Measurements from ENCODE around the gene CC2D1A.
"Not testable (repeated sequence)": the region's sequence is repeated elsewhere in the genome, so short reads cannot be mapped to it uniquely, and the experiment has no call there.

CC2D1A gene

GRCh38 chr19:13961826-13962698 lies 56.1 kb downstream of the CC2D1A start:
- DNase-seq (ENCODE audit: low read depth, low spot score) = peak; percentile 52

DNA sequence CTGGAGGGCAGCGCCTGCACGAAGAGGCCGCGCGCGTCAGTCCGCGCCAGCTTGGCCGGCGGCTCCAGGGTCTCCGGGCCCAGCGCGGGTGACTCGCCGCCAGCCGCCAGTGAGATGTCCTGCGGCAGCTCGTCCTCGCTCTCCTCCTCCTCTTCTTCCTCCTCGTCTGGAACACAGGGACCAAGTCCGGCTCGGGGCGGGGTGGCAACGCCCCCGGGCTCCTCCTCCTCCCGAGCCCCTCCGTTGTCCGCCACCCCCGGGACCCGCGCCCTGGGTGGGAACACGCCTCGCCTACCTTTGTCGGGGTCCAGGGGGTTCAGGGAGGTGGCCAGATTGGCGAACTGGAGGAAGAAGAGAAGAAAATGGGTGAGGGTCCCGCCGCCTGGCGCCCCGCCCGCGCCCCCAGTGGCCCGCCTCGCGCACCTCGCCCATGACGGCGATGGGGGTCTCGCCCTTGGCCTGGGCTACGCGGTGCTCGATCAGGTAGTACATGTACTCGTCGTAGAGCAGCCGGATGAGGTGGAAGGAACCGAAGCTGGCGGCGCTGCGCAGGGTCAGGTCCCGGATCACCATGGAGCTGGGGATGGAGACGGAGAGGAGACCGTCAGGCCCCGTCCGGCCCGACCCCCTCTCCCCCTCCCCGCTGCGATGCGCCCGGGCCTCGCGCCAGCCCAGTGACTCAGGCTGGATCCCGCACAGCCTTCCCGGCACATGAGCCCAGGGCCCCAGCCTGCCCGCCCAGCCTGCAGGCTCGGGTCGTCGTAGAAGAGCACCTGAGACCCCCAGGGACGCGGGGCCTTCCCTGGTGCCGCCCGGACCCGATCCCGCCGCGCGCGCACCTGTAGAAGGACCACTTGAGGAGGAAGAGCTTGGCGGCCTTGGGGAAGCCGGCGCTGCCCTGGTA lies 57.0 kb downstream of the CC2D1A start:
- peak; percentile 60 for DNase-seq (ENCODE audit: low read depth, low spot score)

DNA sequence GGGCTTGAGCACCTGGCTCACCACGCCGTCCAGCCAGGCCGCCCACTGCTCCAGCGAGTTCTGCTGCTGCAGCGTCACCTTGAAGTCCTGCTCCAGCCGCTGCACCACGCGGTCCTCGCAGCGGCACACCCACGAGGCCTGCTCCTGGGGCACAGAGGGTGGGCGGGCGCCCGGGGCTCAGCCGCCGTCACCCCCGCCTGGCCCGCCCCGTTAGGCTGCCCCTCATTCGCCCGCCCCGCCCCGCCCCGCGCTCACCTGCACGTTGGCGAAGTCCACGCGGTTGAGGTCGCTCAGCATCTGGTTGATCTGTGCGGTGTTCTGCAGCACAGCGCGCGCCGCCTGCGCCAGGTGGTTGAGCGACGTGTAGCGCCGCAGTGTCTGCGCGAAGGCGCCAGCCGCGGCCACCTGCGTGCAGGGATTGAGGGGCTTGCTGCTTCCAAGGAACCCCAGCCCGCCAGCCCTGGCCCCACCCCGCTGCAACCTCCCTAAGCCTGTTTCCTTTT lies 57.7 kb downstream of the CC2D1A start:
- no peak for DNase-seq (ENCODE audit: low read depth, low spot score)

DNA sequence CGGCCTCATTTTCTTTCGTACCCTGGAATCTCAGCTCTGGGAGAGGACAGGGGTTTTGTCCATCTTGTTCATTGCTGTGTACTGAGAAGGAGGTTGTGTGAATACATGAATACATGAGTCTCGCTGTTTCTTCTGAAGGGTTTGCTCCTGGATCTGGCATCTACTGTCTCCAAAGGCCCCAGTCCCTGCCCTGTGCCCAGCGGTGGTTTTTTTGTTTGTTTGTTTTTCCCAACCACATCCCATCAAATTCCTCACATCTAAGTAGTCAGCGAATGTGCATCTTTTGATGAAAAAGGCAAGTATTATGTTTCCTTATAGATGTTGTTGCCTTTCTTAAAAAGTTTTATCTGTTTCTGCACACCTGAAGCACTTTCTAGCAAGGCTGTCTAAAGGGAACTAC lies 58.8 kb downstream of the CC2D1A start:
- no peak for DNase-seq (ENCODE audit: low read depth, low spot score)

DNA sequence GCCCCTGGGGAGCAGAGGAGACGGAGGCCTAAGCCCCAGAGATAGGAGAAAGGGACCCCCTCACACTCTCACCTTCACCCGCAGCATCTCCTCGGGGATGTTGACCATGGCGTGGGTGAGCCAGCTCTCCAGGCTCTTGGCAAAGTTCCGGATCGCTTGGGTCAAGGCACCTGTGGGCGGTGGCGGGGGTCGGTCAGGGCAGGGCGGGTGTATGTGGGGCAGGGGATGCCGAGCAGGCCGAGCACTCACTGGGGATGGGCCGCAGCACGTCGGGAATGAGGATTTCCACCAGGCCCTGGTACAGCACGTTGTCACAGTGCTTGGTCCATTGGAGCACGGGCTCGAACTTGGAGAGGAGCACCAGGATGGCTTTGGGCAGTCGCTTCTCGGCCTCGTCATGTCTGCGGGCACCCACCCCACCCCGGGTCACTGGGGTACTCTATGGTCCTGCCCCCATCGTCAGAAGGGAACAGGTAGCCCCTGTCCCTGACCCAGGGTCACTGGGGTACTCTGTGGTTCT lies 59.4 kb downstream of the CC2D1A start:
- no peak for DNase-seq (ENCODE audit: low read depth, low spot score)

DNA sequence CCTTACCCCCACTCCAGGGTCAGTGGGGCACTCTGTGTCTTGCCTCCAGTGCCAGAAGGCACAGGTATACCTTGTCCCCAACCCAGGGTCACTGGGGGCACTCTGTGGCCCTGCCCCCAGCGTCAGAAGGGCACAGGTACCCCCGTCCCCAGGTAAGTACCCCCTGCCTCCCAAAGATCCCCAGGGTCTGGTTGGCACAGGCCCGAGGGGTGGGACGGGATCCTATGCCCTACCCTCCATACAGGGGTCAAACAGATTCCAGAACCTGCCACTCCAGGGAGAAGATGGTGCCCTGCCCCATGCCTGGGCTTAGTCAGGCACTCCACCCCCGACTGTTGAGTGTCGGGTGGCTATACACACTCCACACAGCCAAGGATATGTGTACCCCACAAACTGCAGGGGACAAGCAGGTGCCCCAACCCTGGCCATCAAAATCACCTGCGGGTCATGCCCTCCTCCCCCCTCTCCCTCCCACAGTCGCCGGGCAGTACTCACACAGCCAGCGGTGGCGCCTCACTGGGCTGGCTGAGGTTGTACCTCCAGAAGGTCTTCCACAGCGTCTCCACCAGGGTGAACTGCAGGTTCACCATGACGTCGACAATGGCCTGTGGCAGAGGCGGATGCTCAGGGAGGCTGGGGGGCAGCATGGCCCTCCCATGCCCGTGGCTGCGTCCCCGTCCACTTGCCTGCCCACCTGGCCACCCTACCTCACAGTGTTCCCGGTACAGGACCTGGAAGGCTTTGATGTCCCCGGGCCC lies 60.1 kb downstream of the CC2D1A start:
- DNase-seq (ENCODE audit: low read depth, low spot score) = no peak

DNA sequence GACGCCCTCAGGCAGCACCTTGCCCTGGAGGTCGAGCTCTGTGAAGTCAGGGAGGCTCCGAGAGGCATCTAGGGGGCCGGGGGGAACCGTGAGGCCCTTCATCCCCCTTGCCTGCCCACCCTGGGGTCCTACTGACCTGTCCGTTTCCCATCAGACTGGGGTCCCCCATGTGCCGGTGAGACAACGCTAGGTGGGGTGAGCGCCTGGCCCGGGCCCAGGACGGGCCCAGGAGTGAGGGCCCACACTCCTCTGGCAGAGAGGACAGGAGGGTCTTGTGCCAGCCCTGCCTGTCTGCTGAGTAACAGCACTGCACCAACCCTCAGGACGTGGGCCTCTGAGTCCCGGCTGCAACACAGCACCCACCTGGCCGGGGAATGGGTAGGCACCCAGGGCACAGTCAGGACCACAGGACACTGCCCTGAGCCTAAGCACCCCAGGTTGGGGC lies 60.7 kb downstream of the CC2D1A start:
- DNase-seq (ENCODE audit: low read depth, low spot score) = no peak

GRCh38 chr19:13967206-13967605 lies 61.2 kb downstream of the CC2D1A start:
- not testable (repeated sequence) for DNase-seq (ENCODE audit: low read depth, low spot score)

DNA sequence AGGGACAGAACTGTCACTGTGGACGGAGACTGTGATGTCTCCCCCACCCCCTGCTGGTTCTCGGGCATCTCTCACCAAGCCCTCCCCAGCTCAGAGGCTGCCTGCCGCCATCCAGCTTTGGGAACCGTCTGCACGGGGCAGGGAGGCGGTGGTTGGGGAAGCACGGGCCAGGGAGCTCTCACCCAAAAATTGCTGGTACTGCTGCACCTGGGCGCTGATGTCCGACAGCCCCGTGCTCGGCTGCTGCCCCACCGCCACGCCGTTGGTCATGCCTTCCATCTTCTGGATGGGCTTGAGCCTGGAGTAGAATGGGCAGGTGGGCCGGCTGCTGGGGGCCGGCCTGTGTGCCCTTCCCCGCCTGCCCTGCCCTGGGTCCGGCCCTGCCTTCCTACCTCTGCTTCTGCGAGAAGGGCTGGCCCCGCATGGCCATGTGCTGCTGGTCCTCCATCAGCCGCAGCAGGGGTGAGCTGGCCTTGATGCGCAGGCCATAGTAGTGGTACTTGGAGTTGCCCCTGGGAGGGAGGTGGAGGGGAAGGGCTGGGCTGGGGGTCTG lies 62.5 kb downstream of the CC2D1A start:
- no peak for DNase-seq (ENCODE audit: low read depth, low spot score)

DNA sequence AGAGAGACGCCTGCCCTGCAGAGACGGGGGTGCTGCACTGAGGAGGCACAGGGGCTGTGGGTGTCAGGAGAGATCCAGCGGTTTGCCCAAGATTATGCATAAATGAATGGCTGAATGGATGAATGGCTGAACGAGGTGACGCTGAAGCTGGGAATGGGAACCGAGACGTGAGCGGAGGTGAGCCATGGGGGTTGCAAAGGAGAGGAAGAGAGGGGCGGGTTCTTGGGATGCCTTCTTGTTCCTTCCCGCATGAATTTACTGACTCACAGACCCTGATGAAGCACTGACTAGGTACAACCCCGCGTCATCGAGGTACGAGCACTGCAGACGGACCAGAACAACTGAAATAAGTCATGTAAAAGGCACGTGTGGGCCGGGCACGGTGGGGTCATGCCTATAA lies 63.0 kb downstream of the CC2D1A start:
- DNase-seq (ENCODE audit: low read depth, low spot score) = no peak

- no peak for DNase-seq (ENCODE audit: low read depth, low spot score)
These were observed 63.9 kb downstream of the CC2D1A start for GRCh38 chr19:13969897-13970296.

DNA sequence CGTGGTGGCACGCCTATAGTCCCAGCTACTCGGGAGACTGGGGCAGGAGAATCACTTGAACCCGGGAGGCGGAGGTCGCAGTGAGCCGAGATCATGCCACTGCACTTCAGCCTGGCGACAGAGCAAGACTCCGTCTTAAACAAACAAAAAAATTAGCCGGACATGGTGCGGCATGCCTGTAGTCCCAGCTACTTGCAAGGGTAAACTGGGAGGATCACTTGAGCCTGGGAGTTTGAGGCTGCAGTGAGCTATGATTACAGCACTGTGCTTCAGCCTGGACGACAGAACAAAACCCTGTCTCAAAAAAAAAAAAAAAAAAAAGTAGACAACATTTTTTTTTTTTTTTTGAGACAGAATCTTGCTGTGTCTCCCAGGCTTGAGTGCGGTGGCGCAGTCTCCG lies 65.9 kb downstream of the CC2D1A start:
- DNase-seq (ENCODE audit: low read depth, low spot score) = not testable (repeated sequence)

- no peak for DNase-seq (ENCODE audit: low read depth, low spot score)
These were observed 66.6 kb downstream of the CC2D1A start for GRCh38 chr19:13972368-13973155.

DNA sequence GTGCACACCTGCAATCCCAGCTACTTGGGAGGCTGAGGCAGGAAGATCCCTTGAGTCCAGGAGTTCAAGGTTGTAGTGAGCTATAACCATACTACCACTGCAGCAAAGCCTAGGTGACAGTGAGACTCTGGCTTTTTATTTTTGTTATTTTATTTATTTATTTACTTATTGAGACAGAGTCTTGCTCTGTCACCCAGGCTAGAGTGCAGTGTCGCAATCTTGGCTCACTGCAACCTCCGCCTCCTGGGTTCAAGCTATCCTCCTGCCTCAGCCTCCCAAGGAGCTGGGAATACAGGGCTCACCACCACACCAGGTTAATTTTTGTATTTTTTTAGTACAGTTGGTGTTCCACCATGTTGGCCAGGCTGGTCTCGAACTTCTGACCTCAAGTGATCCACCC lies 67.5 kb downstream of the CC2D1A start:
- DNase-seq (ENCODE audit: low read depth, low spot score) = not testable (repeated sequence)

- DNase-seq (ENCODE audit: low read depth, low spot score) = peak; percentile 91
These were observed 68.1 kb downstream of the CC2D1A start for GRCh38 chr19:13974073-13974472.

DNA sequence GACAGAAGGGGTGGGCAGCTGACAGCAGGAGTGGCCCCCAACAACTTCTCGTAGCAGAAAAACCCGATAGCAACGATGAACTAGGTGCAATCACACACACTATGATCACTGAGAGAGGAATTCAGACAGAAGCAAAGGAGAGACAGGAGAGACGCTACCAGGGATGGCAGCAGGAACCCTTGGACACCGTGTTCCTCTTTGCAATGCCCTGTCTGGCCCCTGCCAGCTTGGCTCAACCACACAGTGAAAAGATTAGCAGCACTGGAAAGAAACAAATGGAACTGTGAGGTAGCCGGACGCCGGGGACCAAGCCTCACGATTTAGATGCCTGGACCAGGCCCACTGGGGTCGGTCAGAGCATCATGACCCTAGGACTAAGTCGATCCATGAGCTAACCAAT lies 69.9 kb downstream of the CC2D1A start:
- no peak for DNase-seq (ENCODE audit: low read depth, low spot score)

DNA sequence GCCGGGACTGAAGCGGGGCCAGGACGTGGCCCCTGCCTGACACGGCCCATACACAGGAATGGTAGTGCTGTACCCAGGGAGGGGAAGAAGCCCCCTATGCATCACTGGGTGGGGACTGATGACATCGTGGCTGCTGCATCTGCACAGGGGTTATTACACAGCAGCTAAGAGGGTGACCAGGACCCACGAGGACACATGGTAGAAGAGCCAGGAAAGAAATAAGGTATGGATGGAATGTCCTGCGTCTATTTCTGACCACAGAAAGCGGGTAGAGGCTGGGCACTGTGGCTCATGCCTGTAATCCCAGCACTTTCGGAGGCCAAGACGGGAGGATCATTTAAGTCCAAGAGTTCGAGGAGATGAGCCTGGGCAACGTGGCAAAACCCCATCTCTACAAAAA lies 70.4 kb downstream of the CC2D1A start:
- DNase-seq (ENCODE audit: low read depth, low spot score) = no peak

DNA sequence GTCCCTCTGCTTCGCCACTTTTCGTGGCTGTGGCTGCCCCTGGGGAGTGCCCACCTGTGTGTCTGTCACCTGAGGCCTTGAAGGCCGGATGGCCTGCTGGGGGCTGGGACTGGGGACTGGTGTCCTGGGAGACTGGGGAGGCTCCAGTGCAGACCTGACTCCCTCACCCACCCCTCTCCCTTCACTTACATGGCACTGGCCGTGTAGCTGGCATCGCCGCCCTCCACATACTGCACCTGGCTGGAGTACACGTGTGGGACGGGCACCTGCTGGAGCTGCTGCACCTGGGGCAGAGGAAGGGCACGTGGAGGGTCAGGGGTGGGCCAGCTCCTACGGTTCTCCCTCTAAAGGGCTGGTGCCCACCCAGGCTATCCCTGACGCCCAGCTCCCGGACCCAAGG lies 71.8 kb downstream of the CC2D1A start:
- DNase-seq (ENCODE audit: low read depth, low spot score) = no peak

GRCh38 chr19:13978351-13979243 lies 72.6 kb downstream of the CC2D1A start:
- DNase-seq (ENCODE audit: low read depth, low spot score) = peak; percentile 95

Measured in ELF-1 (cell line).